ENCODE data around the gene CPLX4. TPM values are rescaled to one million over a fixed set of nuclear protein-coding genes. Genes with fewer than 3 reads are reported as not detected.
A peak's percentile ranks its signal among the peaks of the same experiment; 100 is the strongest.

The CPLX4 gene
- total and polyA plus RNA-seq, 2 donors (not counting 3 experiments of a cell fraction or from before 2014, with no cell fraction given) = not detected

- no peaks in the 10 kb centered on the region for H3K9me1 ChIP-seq (replicated peaks; ENCODE audit: control insufficient read depth, extremely low read depth, insufficient read depth, low read length)
- TSS peak; percentile 31 for BruUV-seq (replicated peaks)
- no peak for TF ChIP-seq EZH2 (IDR thresholded peaks at IDR 0.05; ENCODE audit: borderline replicate concordance, low read depth, low read length, severe bottlenecking)
- peak; percentile 22 for TF ChIP-seq FOS (IDR thresholded peaks at IDR 0.05; ENCODE audit: borderline replicate concordance, insufficient read depth, low read length)
- peak; percentile 31 for TF ChIP-seq GATA2 (IDR thresholded peaks at IDR 0.05; ENCODE audit: insufficient read depth, insufficient read length, low read depth, low read length)
- no peak for TF ChIP-seq JUN (IDR thresholded peaks at IDR 0.05; ENCODE audit: borderline replicate concordance, insufficient read depth, insufficient read length, low read depth)
- no peak for TF ChIP-seq MAX (IDR thresholded peaks at IDR 0.05; ENCODE audit: insufficient read depth, insufficient read length)
- no peak for TF ChIP-seq POLR2A (IDR thresholded peaks at IDR 0.05; ENCODE audit: low read depth, low read length)
- no peak for TF ChIP-seq MYC (IDR thresholded peaks at IDR 0.05; ENCODE audit: low read depth, low read length)
- DNase-seq (ENCODE audit: low read depth, low spot score) (peak; percentile 75), FAIRE-seq (peak; percentile 63)
- intact Hi-C loops (cut with micrococcal nuclease) = loop anchor here (2.0 kb wide), 1 partner anchor 219 kb away; the partner anchor contains the start of gene SEC11C
- peak overlapping the region; percentile 88 to 94 (median 89) for H3K4me3 ChIP-seq (replicated peaks in 1 of 3; ENCODE audit: insufficient read depth in 1 of 3, low read depth in 1 of 3, low read length in 3 of 3)
- H3K9ac ChIP-seq (replicated peaks; ENCODE audit: extremely low read depth, insufficient read depth, low read length) = peak overlapping the region; percentile 96
- dilution Hi-C loops (cut with MboI; ENCODE audit: extremely low pct_ligation_motif_present, low sequenced_read_pairs) = no loop called here
- CTCF ChIA-PET = no interaction called here
- H3K79me2 ChIP-seq (ENCODE audit: control insufficient read depth, insufficient read depth, low read length) = peaks cover 38% of the 10 kb centered on the region
- peaks cover 8% of the 10 kb centered on the region for H4K20me1 ChIP-seq (replicated peaks; ENCODE audit: control insufficient read depth, extremely low read depth, insufficient read depth, low read length)
- no peak overlapping the region for H2AFZ ChIP-seq (ENCODE audit: low read depth, low read length)
- H3K36me3 ChIP-seq (ENCODE audit: control insufficient read depth in 2 of 2, extremely low read depth in 1 of 2, insufficient read depth in 2 of 2, low read length in 2 of 2) = peaks cover 6 to 13% of the 10 kb centered on the region in 2 experiments
- POLR2A ChIA-PET = no interaction called here
- peaks cover 18% of the 10 kb centered on the region for H3K4me1 ChIP-seq (ENCODE audit: control insufficient read depth, extremely low read depth, insufficient read depth, low read length)
- H3K4me2 ChIP-seq (ENCODE audit: insufficient read depth, low read length) = peak overlapping the region; percentile 100
- H3K9me3 ChIP-seq (replicated peaks; ENCODE audit: control insufficient read depth, insufficient read depth, low read length) = no peaks in the 10 kb centered on the region
- H3K27me3 ChIP-seq (ENCODE audit: control insufficient read depth in 2 of 2, insufficient read depth in 2 of 2, low read length in 2 of 2) = peaks cover 17 to 32% of the 10 kb centered on the region in 2 experiments
- H3K27ac ChIP-seq (ENCODE audit: insufficient read depth, low read depth, low read length) = peak overlapping the region; percentile 73
Measured at GRCh38 chr18:59357928-59358327, 39.5 kb upstream of the CPLX4 start.

- TF ChIP-seq MYC (IDR thresholded peaks at IDR 0.05; ENCODE audit: low read depth, low read length) = no peak
- TF ChIP-seq POLR2A (IDR thresholded peaks at IDR 0.05; ENCODE audit: low read depth, low read length) = no peak
- TF ChIP-seq MAX (IDR thresholded peaks at IDR 0.05; ENCODE audit: insufficient read depth, insufficient read length) = no peak
- no peak for TF ChIP-seq FOS (IDR thresholded peaks at IDR 0.05; ENCODE audit: borderline replicate concordance, insufficient read depth, low read length)
- TF ChIP-seq POLR2AphosphoS5 (IDR thresholded peaks at IDR 0.05; ENCODE audit: insufficient read depth, low read depth, low read length) = no peak
- FAIRE-seq (no peak), DNase-seq (ENCODE audit: low read depth, low spot score) (no peak)
- intact Hi-C loops (cut with micrococcal nuclease) = no loop called here
- H3K27me3 ChIP-seq (ENCODE audit: control insufficient read depth in 2 of 2, insufficient read depth in 2 of 2, low read length in 2 of 2) = peaks cover 2 to 4% of the 10 kb centered on the region in 2 experiments
- H3K4me1 ChIP-seq (ENCODE audit: control insufficient read depth, extremely low read depth, insufficient read depth, low read length) = peaks cover 17% of the 10 kb centered on the region
- no peak overlapping the region for H3K27ac ChIP-seq (ENCODE audit: insufficient read depth, low read depth, low read length)
- POLR2A ChIA-PET = no interaction called here
- H3K9ac ChIP-seq (replicated peaks; ENCODE audit: extremely low read depth, insufficient read depth, low read length) = no peak overlapping the region
- H3K9me1 ChIP-seq (replicated peaks; ENCODE audit: control insufficient read depth, extremely low read depth, insufficient read depth, low read length) = no peaks in the 10 kb centered on the region
- BruUV-seq (replicated peaks) = no TSS peak
- H3K9me3 ChIP-seq (replicated peaks; ENCODE audit: control insufficient read depth, insufficient read depth, low read length) = no peaks in the 10 kb centered on the region
- no peak overlapping the region for H2AFZ ChIP-seq (ENCODE audit: low read depth, low read length)
- H3K79me2 ChIP-seq (ENCODE audit: control insufficient read depth, insufficient read depth, low read length) = peaks cover 38% of the 10 kb centered on the region
- dilution Hi-C loops (cut with MboI; ENCODE audit: extremely low pct_ligation_motif_present, low sequenced_read_pairs) = no loop called here
- H3K4me2 ChIP-seq (ENCODE audit: insufficient read depth, low read length) = no peak overlapping the region
- peaks cover 10 to 27% of the 10 kb centered on the region in 2 experiments for H3K36me3 ChIP-seq (ENCODE audit: control insufficient read depth in 2 of 2, extremely low read depth in 1 of 2, insufficient read depth in 2 of 2, low read length in 2 of 2)
- H3K4me3 ChIP-seq (replicated peaks in 1 of 3; ENCODE audit: insufficient read depth in 1 of 3, low read depth in 1 of 3, low read length in 3 of 3) = no peak overlapping the region
- peaks cover 8% of the 10 kb centered on the region for H4K20me1 ChIP-seq (replicated peaks; ENCODE audit: control insufficient read depth, extremely low read depth, insufficient read depth, low read length)
- CTCF ChIA-PET = interaction anchor here (0.7 to 2.6 kb wide), 3 partner anchors 12 to 48 kb away, joined by 3 to 16 read pairs (median 10); no protein-coding TSS in a partner anchor
Measured at GRCh38 chr18:59354731-59355130, 36.3 kb upstream of the CPLX4 start.
